GM21390 (cell line): ENCODE results near the gene CSF3R.

ENCODE experiments used
- ATAC-seq: cut with Tn5 transposase; IDR thresholded peaks from one replicate; pipeline ENCODE4 v1.9.1; 2021; ENCODE audit not compliant: unreplicated experiment

The CSF3R gene

GRCh38 chr1:36482724-36483388 is at the start of gene CSF3R:
CSF3R (minus strand) TSS chr1:36482913; CDS start chr1:36479496, 3,417 bp downstream.
- no peak for ATAC-seq

- ATAC-seq = no peak
Observed at GRCh38 chr1:36531833-36532232, 49.1 kb upstream of the CSF3R start.

- ATAC-seq = no peak
Observed at GRCh38 chr1:36530791-36531190, 48.1 kb upstream of the CSF3R start.

GRCh38 chr1:36530261-36530660 is 47.5 kb upstream of the CSF3R start:
- no peak for ATAC-seq

- no peak for ATAC-seq
Observed at GRCh38 chr1:36529769-36530260, 47.1 kb upstream of the CSF3R start.

GRCh38 chr1:36528361-36529349 is 45.9 kb upstream of the CSF3R start:
- ATAC-seq = no peak

- ATAC-seq = no peak
Observed at GRCh38 chr1:36525166-36525565, 42.5 kb upstream of the CSF3R start.

- no peak for ATAC-seq
Observed at GRCh38 chr1:36524359-36525062, 41.8 kb upstream of the CSF3R start.

GRCh38 chr1:36523850-36524249 is 41.1 kb upstream of the CSF3R start:
- no peak for ATAC-seq

- ATAC-seq = no peak
Observed at GRCh38 chr1:36523230-36523495, 40.5 kb upstream of the CSF3R start.

GRCh38 chr1:36522461-36523229 is 39.9 kb upstream of the CSF3R start:
- ATAC-seq = no peak

GRCh38 chr1:36522021-36522420 is 39.3 kb upstream of the CSF3R start:
- no peak for ATAC-seq

GRCh38 chr1:36520771-36521420 is 38.2 kb upstream of the CSF3R start:
- ATAC-seq = no peak

- ATAC-seq = no peak
Observed at GRCh38 chr1:36520056-36520455, 37.3 kb upstream of the CSF3R start.

GRCh38 chr1:36517011-36517771 is 34.5 kb upstream of the CSF3R start:
- no peak for ATAC-seq

GRCh38 chr1:36516372-36517010 is 33.8 kb upstream of the CSF3R start:
- no peak for ATAC-seq

- no peak for ATAC-seq
Observed at GRCh38 chr1:36515315-36516138, 32.8 kb upstream of the CSF3R start.

- no peak for ATAC-seq
Observed at GRCh38 chr1:36514501-36514900, 31.8 kb upstream of the CSF3R start.
